Breast epithelium (tissue), 3 donors: ENCODE data around the gene GAS6.

Experiments
- POLR2A ChIP-seq: fragments of 450-650 bp; IDR thresholded peaks from one replicate; pipeline ENCODE4 v1.6.1; 2016; ENCODE audit warnings: antibody characterized with exemption, mild to moderate bottlenecking, moderate library complexity
- TF ChIP-seq, protein P1 (sequence below), 3 donors: fragments of 450-650 bp; IDR thresholded peaks; one replicate each; pipeline ENCODE4 v1.5.1; 2016 to 2017; ENCODE audit warnings: antibody characterized with exemption in 3 of 3, mild to moderate bottlenecking in 3 of 3, moderate library complexity in 3 of 3

DNA sequence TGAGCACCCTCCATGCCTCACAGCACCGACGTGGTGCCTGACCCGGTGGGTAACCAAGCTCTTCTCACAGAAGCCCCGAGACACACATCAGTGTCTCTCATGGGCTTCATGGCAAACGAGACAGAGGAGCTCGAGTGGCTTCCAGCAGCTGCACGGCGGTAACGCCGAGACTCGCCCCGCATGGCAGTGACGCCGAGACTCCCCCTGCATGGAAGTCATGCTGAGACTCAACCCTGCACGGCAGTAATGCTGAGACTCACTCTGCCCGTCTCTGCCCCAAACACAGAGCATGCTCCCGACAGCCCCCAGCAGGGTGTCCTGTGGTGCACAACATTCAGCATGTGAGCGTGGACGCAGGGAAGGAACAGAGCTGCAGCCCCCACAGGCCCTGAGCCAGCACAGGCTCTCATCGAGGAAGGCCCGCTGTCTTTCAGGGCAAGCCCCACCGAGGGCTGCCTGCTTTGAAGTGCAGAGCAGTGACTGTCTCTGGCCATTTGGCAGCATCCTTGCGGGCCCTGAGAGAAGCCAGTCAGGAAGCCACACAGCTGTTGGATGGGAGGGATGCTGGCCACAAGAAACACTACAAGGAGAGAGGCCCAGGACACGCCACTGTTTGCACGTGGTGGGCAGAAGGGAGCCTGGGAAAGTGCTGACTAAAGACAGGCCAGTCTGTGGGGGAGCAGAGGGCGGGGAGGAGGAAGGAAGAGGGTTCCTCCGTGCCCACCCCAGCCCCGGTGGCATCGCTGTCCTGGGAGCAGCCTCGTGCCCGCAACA, 9.5 kb downstream of the GAS6 start:
- TF ChIP-seq, protein P1, sequence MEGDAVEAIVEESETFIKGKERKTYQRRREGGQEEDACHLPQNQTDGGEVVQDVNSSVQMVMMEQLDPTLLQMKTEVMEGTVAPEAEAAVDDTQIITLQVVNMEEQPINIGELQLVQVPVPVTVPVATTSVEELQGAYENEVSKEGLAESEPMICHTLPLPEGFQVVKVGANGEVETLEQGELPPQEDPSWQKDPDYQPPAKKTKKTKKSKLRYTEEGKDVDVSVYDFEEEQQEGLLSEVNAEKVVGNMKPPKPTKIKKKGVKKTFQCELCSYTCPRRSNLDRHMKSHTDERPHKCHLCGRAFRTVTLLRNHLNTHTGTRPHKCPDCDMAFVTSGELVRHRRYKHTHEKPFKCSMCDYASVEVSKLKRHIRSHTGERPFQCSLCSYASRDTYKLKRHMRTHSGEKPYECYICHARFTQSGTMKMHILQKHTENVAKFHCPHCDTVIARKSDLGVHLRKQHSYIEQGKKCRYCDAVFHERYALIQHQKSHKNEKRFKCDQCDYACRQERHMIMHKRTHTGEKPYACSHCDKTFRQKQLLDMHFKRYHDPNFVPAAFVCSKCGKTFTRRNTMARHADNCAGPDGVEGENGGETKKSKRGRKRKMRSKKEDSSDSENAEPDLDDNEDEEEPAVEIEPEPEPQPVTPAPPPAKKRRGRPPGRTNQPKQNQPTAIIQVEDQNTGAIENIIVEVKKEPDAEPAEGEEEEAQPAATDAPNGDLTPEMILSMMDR (IDR thresholded peaks at IDR 0.05), result no peak
- TF ChIP-seq POLR2A, result no peak
